Small intestine (tissue), 7 donors: ENCODE measurements around the gene EPC2. TPM values are rescaled to one million over a fixed set of nuclear protein-coding genes. Genes with fewer than 3 reads are reported as not detected.
"Not testable (repeated sequence)": the region's sequence is repeated elsewhere in the genome, so short reads cannot be mapped to it uniquely, and the experiment has no call there.

Experiments
- DNase-seq, 2 donors: peaks; one replicate each; pipeline versions ENCODE4 v3.0.0 to v3.0.0-alpha.2; 2013
- FAIRE-seq: peaks from 2 replicates; lab custom pipeline; 2012; peaks lifted over from hg19 to GRCh38; lab: Jason Lieb, UNC
- H3K27ac ChIP-seq, 3 donors: one replicate each; pipeline ENCODE4 v1.5.1; 2013; ENCODE audit warnings: low read length in 2 of 3, mild to moderate bottlenecking in 2 of 3, control low read depth in 1 of 3, inconsistent platforms in 1 of 3, low read depth in 1 of 3, moderate library complexity in 1 of 3
- H3K27me3 ChIP-seq, 3 donors: one replicate each; pipeline ENCODE4 v1.6.1; 2013; ENCODE audit warnings: low read length in 3 of 3, inconsistent platforms in 1 of 3; ENCODE audit not compliant: control insufficient read depth in 3 of 3, insufficient read depth in 3 of 3
- H3K36me3 ChIP-seq, 3 donors: one replicate each; pipeline ENCODE4 v1.6.1; 2013; ENCODE audit warnings: low read length in 3 of 3, inconsistent platforms in 1 of 3, low read depth in 1 of 3, mild to moderate bottlenecking in 1 of 3, moderate library complexity in 1 of 3; ENCODE audit not compliant: control insufficient read depth in 3 of 3, insufficient read depth in 2 of 3
- H3K4me1 ChIP-seq, 3 donors: one replicate each; pipeline ENCODE4 v1.6.1; 2013; ENCODE audit warnings: low read length in 2 of 3, inconsistent platforms in 1 of 3, low read depth in 1 of 3, mild to moderate bottlenecking in 1 of 3, moderate library complexity in 1 of 3; ENCODE audit not compliant: control insufficient read depth in 3 of 3, insufficient read depth in 2 of 3
- H3K4me3 ChIP-seq, 3 donors: one replicate each; pipeline ENCODE4 v1.5.1; 2013; ENCODE audit warnings: low read length in 3 of 3, control low read depth in 1 of 3, inconsistent platforms in 1 of 3, low read depth in 1 of 3, mild to moderate bottlenecking in 1 of 3, moderate library complexity in 1 of 3
- H3K9me3 ChIP-seq, 2 donors: one replicate each; pipeline ENCODE4 v1.6.1; 2013; ENCODE audit warnings: low read depth in 1 of 2, low read length in 1 of 2; ENCODE audit not compliant: control insufficient read depth in 2 of 2, insufficient read depth in 1 of 2
- WGBS, 3 donors: extraction: QIAGEN DNeasy Blood & Tissue Kit; methylation state at CpG; one replicate each; pipeline ENCODE4 v1.1.7; 2013; 5-methylcytosine and 5-hydroxymethylcytosine counted together
- polyA plus RNA-seq, 4 donors: library from polyadenylated mRNA; stranded (reverse) in 3 of 4; unstranded in 1 of 4; fragments of 200-250 nt in 3 of 4; fragments of 120-200 nt in 1 of 4; gene quantifications; one replicate each; pipeline versions ENCODE4 v1.2.1 to v1.2.3, GENCODE V29; 2013
- donor health status: healthy with polysubstance abuse.
- donor health status: control.
- donor health status: control.
- donor health status: Bipolar disorder and iron deficiency.
- donor health status: healthy.

The EPC2 gene
- polyA plus RNA-seq, 4 donors = 7.2 to 28.9 (median 8.4) TPM

- Histone ChIP-seq H3K27me3 (no peaks in the 10 kb centered on the region), H3K27ac (no peak overlapping the region), H3K9me3 (peaks cover 0 to 4% of the 10 kb centered on the region in 2 donors), H3K4me1 (peaks cover 0 to 8% (median 2%) of the 10 kb centered on the region in 3 donors), H3K36me3 (no peaks in the 10 kb centered on the region), H3K4me3 (no peak overlapping the region)
- WGBS, 3 donors = 63 to 72% (median 68%) methylated on average over 1 of the region's 1 CpG
- FAIRE-seq (no peak), DNase-seq (no peak)
These were observed 26.2 kb downstream of the EPC2 start for GRCh38 chr2:148670773-148671172.

GRCh38 chr2:148674063-148675020, 29.8 kb downstream of the EPC2 start:
- H3K4me3 ChIP-seq = no peak overlapping the region
- peaks cover 0 to 8% (median 2%) of the 10 kb centered on the region in 3 donors for H3K4me1 ChIP-seq
- H3K9me3 ChIP-seq = peaks cover 0 to 4% of the 10 kb centered on the region in 2 donors
- DNase-seq (peak; percentile 19 to 50), FAIRE-seq (no peak)
- 64 to 70% (median 64%) methylated on average over 2 of the region's 2 CpGs for WGBS, 3 donors
- no peaks in the 10 kb centered on the region for H3K27me3 ChIP-seq
- H3K27ac ChIP-seq = no peak overlapping the region
- H3K36me3 ChIP-seq = no peaks in the 10 kb centered on the region

- Histone ChIP-seq H3K4me3 (no peak overlapping the region), H3K27ac (no peak overlapping the region), H3K9me3 (peaks cover 0 to 4% of the 10 kb centered on the region in 2 donors), H3K4me1 (peaks cover 0 to 4% (median 0%) of the 10 kb centered on the region in 3 donors), H3K27me3 (no peaks in the 10 kb centered on the region), H3K36me3 (no peaks in the 10 kb centered on the region)
- 77 to 84% (median 79%) methylated on average over 4 of the region's 4 CpGs for WGBS, 3 donors
- FAIRE-seq (no peak), DNase-seq (no peak)
These were observed 31.2 kb downstream of the EPC2 start for GRCh38 chr2:148675708-148676107.

- not testable (repeated sequence) for DNase-seq, H3K36me3 ChIP-seq, H3K27me3 ChIP-seq, H3K4me3 ChIP-seq, H3K27ac ChIP-seq, H3K9me3 ChIP-seq, FAIRE-seq, H3K4me1 ChIP-seq
- WGBS, 3 donors = 97 to 98% (median 98%) methylated on average over 28 to 31 of the region's 31 CpGs
These were observed 34.0 kb downstream of the EPC2 start for GRCh38 chr2:148678302-148679179.

- WGBS, 3 donors = 67 to 76% (median 75%) methylated on average over 3 of the region's 3 CpGs
- Histone ChIP-seq H3K27ac (no peak overlapping the region), H3K9me3 (no peaks in the 10 kb centered on the region), H3K36me3 (no peaks in the 10 kb centered on the region), H3K4me1 (peaks cover 0 to 3% (median 0%) of the 10 kb centered on the region in 3 donors), H3K27me3 (no peaks in the 10 kb centered on the region), H3K4me3 (no peak overlapping the region)
- no peak for DNase-seq
- FAIRE-seq = no peak
These were observed 35.9 kb downstream of the EPC2 start for GRCh38 chr2:148680462-148680861.

GRCh38 chr2:148681443-148681842, 36.9 kb downstream of the EPC2 start:
- H3K4me3 ChIP-seq = no peak overlapping the region
- no peak overlapping the region for H3K27ac ChIP-seq
- no peak for DNase-seq
- no peaks in the 10 kb centered on the region for H3K36me3 ChIP-seq
- H3K27me3 ChIP-seq = no peaks in the 10 kb centered on the region
- WGBS, 3 donors = 88 to 95% (median 93%) methylated on average over 5 of the region's 5 CpGs
- H3K4me1 ChIP-seq = no peaks in the 10 kb centered on the region
- no peak for FAIRE-seq
- H3K9me3 ChIP-seq = no peaks in the 10 kb centered on the region

GRCh38 chr2:148681862-148682261, 37.3 kb downstream of the EPC2 start:
- DNase-seq, H3K36me3 ChIP-seq, H3K27ac ChIP-seq, H3K4me1 ChIP-seq, H3K9me3 ChIP-seq, H3K27me3 ChIP-seq, H3K4me3 ChIP-seq, FAIRE-seq: not testable (repeated sequence)
- WGBS, 3 donors = 89 to 97% (median 96%) methylated on average over 5 of the region's 6 CpGs

- DNase-seq = no peak
- Histone ChIP-seq H3K4me3 (no peak overlapping the region), H3K27ac (no peak overlapping the region), H3K27me3 (no peaks in the 10 kb centered on the region), H3K9me3 (no peaks in the 10 kb centered on the region), H3K4me1 (peaks cover 0 to 3% (median 0%) of the 10 kb centered on the region in 3 donors), H3K36me3 (no peaks in the 10 kb centered on the region)
- FAIRE-seq = no peak
- WGBS, 3 donors = 83 to 86% (median 85%) methylated on average over 6 of the region's 6 CpGs
These were observed 40.0 kb downstream of the EPC2 start for GRCh38 chr2:148684507-148684906.
